GM18505 (cell line): ENCODE measurements around the gene APEX1.
"Not testable (repeated sequence)": the region's sequence is repeated elsewhere in the genome, so short reads cannot be mapped to it uniquely, and the experiment has no call there.

Source experiments
- ATAC-seq: cut with Tn5 transposase; IDR thresholded peaks from one replicate; pipeline ENCODE4 v1.9.1; 2021; ENCODE audit not compliant: unreplicated experiment
- POLR2A ChIP-seq: IDR thresholded peaks from 4 replicates; pipeline ENCODE4 v1.6.1; 2011; ENCODE audit warnings: borderline replicate concordance; ENCODE audit not compliant: insufficient read depth, insufficient read length; ENCODE audit errors: extremely low read depth

Gene APEX1

GRCh38 chr14:20494935-20495766 lies 40.1 kb downstream of the APEX1 start:
- TF ChIP-seq POLR2A = no peak
- no peak for ATAC-seq

- ATAC-seq = no peak
- TF ChIP-seq POLR2A = no peak
These were observed 43.6 kb downstream of the APEX1 start for GRCh38 chr14:20498622-20499021.

GRCh38 chr14:20499108-20499507 lies 44.1 kb downstream of the APEX1 start:
- TF ChIP-seq POLR2A = no peak
- ATAC-seq = no peak

- no peak for ATAC-seq
- TF ChIP-seq POLR2A = no peak
These were observed 44.9 kb downstream of the APEX1 start for GRCh38 chr14:20499881-20500280.

GRCh38 chr14:20501346-20501745 lies 46.3 kb downstream of the APEX1 start:
- no peak for TF ChIP-seq POLR2A
- no peak for ATAC-seq

- TF ChIP-seq POLR2A = no peak
- ATAC-seq = no peak
These were observed 48.9 kb downstream of the APEX1 start for GRCh38 chr14:20503898-20504297.

- not testable (repeated sequence) for ATAC-seq
These were observed 51.2 kb downstream of the APEX1 start for GRCh38 chr14:20506276-20506675.

- not testable (repeated sequence) for ATAC-seq
These were observed 51.7 kb downstream of the APEX1 start for GRCh38 chr14:20506752-20507151.
